Measurements from ENCODE around the gene NMRK2.
"Not testable (repeated sequence)": the region's sequence is repeated elsewhere in the genome, so short reads cannot be mapped to it uniquely, and the experiment has no call there.

The NMRK2 gene

GRCh38 chr19:3932931-3933810 is at the start of gene NMRK2:
TSS of gene NMRK2 (plus strand) at chr19:3933069. CDS start at chr19:3933672, 603 bp downstream.
- no peak for DNase-seq

GRCh38 chr19:3890591-3890990 is 42.3 kb upstream of the NMRK2 start:
- DNase-seq, result no peak

- DNase-seq, result no peak
Observed at GRCh38 chr19:3893509-3894179, 39.2 kb upstream of the NMRK2 start.

GRCh38 chr19:3894959-3895358 is 37.9 kb upstream of the NMRK2 start:
- DNase-seq, result not testable (repeated sequence)

- no peak for DNase-seq
Observed at GRCh38 chr19:3895788-3896187, 37.1 kb upstream of the NMRK2 start.

- no peak for DNase-seq
Observed at GRCh38 chr19:3897936-3898335, 34.9 kb upstream of the NMRK2 start.

- no peak for DNase-seq
Observed at GRCh38 chr19:3898426-3898825, 34.4 kb upstream of the NMRK2 start.

- DNase-seq, result no peak
Observed at GRCh38 chr19:3899531-3900294, 33.2 kb upstream of the NMRK2 start.

GRCh38 chr19:3902317-3902973 is 30.4 kb upstream of the NMRK2 start:
- DNase-seq, result no peak

- no peak for DNase-seq
Observed at GRCh38 chr19:3904233-3904632, 28.6 kb upstream of the NMRK2 start.

GRCh38 chr19:3907626-3908265 is 25.1 kb upstream of the NMRK2 start:
- no peak for DNase-seq

- no peak for DNase-seq
Observed at GRCh38 chr19:3908266-3909054, 24.4 kb upstream of the NMRK2 start.

- DNase-seq, result no peak
Observed at GRCh38 chr19:3910105-3910504, 22.8 kb upstream of the NMRK2 start.

GRCh38 chr19:3914199-3914598 is 18.7 kb upstream of the NMRK2 start:
- no peak for DNase-seq

GRCh38 chr19:3916033-3916432 is 16.8 kb upstream of the NMRK2 start:
- no peak for DNase-seq

GRCh38 chr19:3919793-3920192 is 13.1 kb upstream of the NMRK2 start:
- DNase-seq, result no peak

- no peak for DNase-seq
Observed at GRCh38 chr19:3923096-3923758, 9.6 kb upstream of the NMRK2 start.

- no peak for DNase-seq
Observed at GRCh38 chr19:3923912-3924311, 9.0 kb upstream of the NMRK2 start.

- DNase-seq, result no peak
Observed at GRCh38 chr19:3931041-3931440, 1.8 kb upstream of the NMRK2 start.

- no peak for DNase-seq
Observed at GRCh38 chr19:3936506-3937442, 3.9 kb downstream of the NMRK2 start.
